MM.1S (cell line): ENCODE measurements around the gene NUBP2.

Experiments
- CTCF ChIP-seq: fragments of 300-600 bp; sonication (generic); IDR thresholded peaks from 2 replicates; pipeline ENCODE4 v1.5.1; 2016; ENCODE audit warnings: antibody characterized with exemption, low read length, mixed read lengths
- EZH2 ChIP-seq: fragments of 300-600 bp; sonication (generic); optimal IDR thresholded peaks from 2 replicates; pipeline ENCODE3; 2017; ENCODE audit warnings: low read depth, mild to moderate bottlenecking, antibody characterized with exemption, low read length, mixed read lengths
- EZH2phosphoT487 ChIP-seq: fragments of 300-600 bp; sonication (generic); IDR thresholded peaks from 2 replicates; pipeline ENCODE4 v1.6.1; 2018; ENCODE audit warnings: antibody characterized with exemption, low read length

GRCh38 chr16:1800701-1801100 lies 17.9 kb downstream of the NUBP2 start:
- TF ChIP-seq CTCF (no peak), EZH2 (no peak), EZH2phosphoT487 (no peak)
